CD14-positive monocyte (primary cell): ENCODE results near the gene DNAJC1. TPM values are rescaled to one million over a fixed set of nuclear protein-coding genes. Genes with fewer than 3 reads are reported as not detected.

Source experiments
- DNase-seq, 3 donors: peaks; one replicate each; pipeline ENCODE4 v3.0.0-alpha.2; 2011 to 2022
- H2AFZ ChIP-seq: 2 replicates; pipeline ENCODE4 v1.6.0; 2012; ENCODE audit warnings: mild to moderate bottlenecking, low read depth, low read length, inconsistent platforms; ENCODE audit not compliant: insufficient read depth, poor library complexity, severe bottlenecking
- H3K27ac ChIP-seq, 2 donors: 1 replicate in 1 of 2; 2 replicates in 1 of 2; pipeline ENCODE4 v1.5.1; 2012 to 2013; ENCODE audit warnings: low read length in 2 of 2, control low read depth in 1 of 2, inconsistent platforms in 1 of 2, low read depth in 1 of 2, mild to moderate bottlenecking in 1 of 2
- H3K27me3 ChIP-seq, 2 donors: one replicate each; pipeline versions ENCODE4 v1.6.0 to v1.6.1; 2011 to 2013; ENCODE audit warnings: low read length in 2 of 2; ENCODE audit not compliant: control insufficient read depth in 2 of 2, insufficient read depth in 2 of 2
- H3K36me3 ChIP-seq, 2 donors: replicated peaks in 1 of 2; 1 replicate in 1 of 2; 2 replicates in 1 of 2; pipeline versions ENCODE4 v1.5.1 to v1.6.1; 2012 to 2013; ENCODE audit warnings: low read length in 2 of 2, control low read depth in 1 of 2, inconsistent platforms in 1 of 2, mild to moderate bottlenecking in 1 of 2; ENCODE audit not compliant: insufficient read depth in 2 of 2, control insufficient read depth in 1 of 2
- H3K4me1 ChIP-seq, 2 donors: 1 replicate in 1 of 2; 2 replicates in 1 of 2; pipeline versions ENCODE4 v1.5.1 to v1.6.1; 2012 to 2013; ENCODE audit warnings: low read length in 2 of 2, control low read depth in 1 of 2, inconsistent platforms in 1 of 2, mild to moderate bottlenecking in 1 of 2, moderate library complexity in 1 of 2; ENCODE audit not compliant: insufficient read depth in 2 of 2, control insufficient read depth in 1 of 2
- H3K4me2 ChIP-seq: replicated peaks from 2 replicates; pipeline ENCODE3; 2012; ENCODE audit warnings: low read length, moderate library complexity, mild to moderate bottlenecking; ENCODE audit not compliant: poor library complexity, severe bottlenecking; ENCODE audit errors: extremely low read depth
- H3K4me3 ChIP-seq, 3 experiments: fragments of 200-600 bp in 1 of 3; sonication (generic) in 1 of 3; replicated peaks in 1 of 3; 1 replicate in 2 of 3; 2 replicates in 1 of 3; pipeline ENCODE4 v1.5.1; 2011 to 2013; ENCODE audit warnings: low read length in 3 of 3, mild to moderate bottlenecking in 3 of 3, control low read depth in 2 of 3, low read depth in 2 of 3, inconsistent platforms in 1 of 3, moderate library complexity in 1 of 3
- H3K79me2 ChIP-seq: 2 replicates; pipeline ENCODE4 v1.6.0; 2012; ENCODE audit warnings: mild to moderate bottlenecking, control low read depth, inconsistent platforms, low read length, moderate library complexity; ENCODE audit not compliant: insufficient read depth
- H3K9ac ChIP-seq: 2 replicates; pipeline ENCODE4 v1.6.0; 2017; ENCODE audit warnings: low read length, mild to moderate bottlenecking; ENCODE audit not compliant: insufficient read depth, poor library complexity, severe bottlenecking
- H3K9me3 ChIP-seq, 2 donors: replicated peaks in 1 of 2; 1 replicate in 1 of 2; 2 replicates in 1 of 2; pipeline versions ENCODE4 v1.5.1 to v1.6.1; 2012 to 2013; ENCODE audit warnings: low read length in 2 of 2, control low read depth in 1 of 2; ENCODE audit not compliant: control insufficient read depth in 1 of 2, insufficient read depth in 1 of 2
- H4K20me1 ChIP-seq: 2 replicates; pipeline ENCODE4 v1.6.0; 2012; ENCODE audit warnings: mild to moderate bottlenecking, low read length, control low read depth, moderate library complexity; ENCODE audit not compliant: insufficient read depth
- H3K27ac Mint-ChIP-seq, 7 donors: one replicate each; pipeline ENCODE4 v1.8.0; 2020; ENCODE audit warnings: mild to moderate bottlenecking in 7 of 7, mixed read lengths in 7 of 7, moderate library complexity in 6 of 7, inconsistent platforms in 2 of 7
- H3K27me3 Mint-ChIP-seq, 3 donors: one replicate each; pipeline ENCODE4 v1.8.0; 2021 to 2022; ENCODE audit warnings: low read depth in 3 of 3, mild to moderate bottlenecking in 3 of 3, mixed read lengths in 3 of 3, moderate library complexity in 3 of 3, inconsistent platforms in 1 of 3
- H3K36me3 Mint-ChIP-seq, 2 donors: one replicate each; pipeline ENCODE4 v1.8.0; 2020; ENCODE audit warnings: mixed read lengths in 2 of 2, inconsistent platforms in 1 of 2, mild to moderate bottlenecking in 1 of 2
- H3K4me1 Mint-ChIP-seq: one replicate; pipeline ENCODE4 v1.8.0; 2020; ENCODE audit warnings: mild to moderate bottlenecking, mixed read lengths
- H3K4me3 Mint-ChIP-seq, 2 donors: one replicate each; pipeline ENCODE4 v1.8.0; 2020; ENCODE audit warnings: mild to moderate bottlenecking in 2 of 2, mixed read lengths in 2 of 2, moderate library complexity in 1 of 2
- H3K9me3 Mint-ChIP-seq, 7 donors: one replicate each; pipeline ENCODE4 v1.8.0; 2020 to 2022; ENCODE audit warnings: mixed read lengths in 7 of 7, mild to moderate bottlenecking in 6 of 7, moderate library complexity in 6 of 7, inconsistent platforms in 2 of 7
- CTCF ChIP-seq: fragments of 200-600 bp; IDR thresholded peaks from one replicate; pipeline ENCODE4 v1.8.0; 2022; ENCODE audit warnings: antibody characterized with exemption, mild to moderate bottlenecking
- WGBS: methylation state at CpG from one replicate; pipeline ENCODE4 v1.1.5; 2013; ENCODE audit warnings: missing lambda C conversion rate; ENCODE audit not compliant: insufficient coverage; 5-methylcytosine and 5-hydroxymethylcytosine counted together
- intact Hi-C, 2 donors: fragments of 100-400 bp; cut with micrococcal nuclease; formaldehyde crosslinking; loops; one replicate each; pipeline versions ENCODE4 v1.15.0 to v1.15.1; 2023
- polyA plus RNA-seq, 3 donors: library from polyadenylated mRNA; depleted of rRNA in 1 of 3; unstranded in 2 of 3; stranded (reverse) in 1 of 3; fragments of 300-500 nt in 2 of 3; fragments of >200 nt in 1 of 3; fragmentation: Illumina TruSeq in 2 of 3; gene quantifications; 1 replicate in 2 of 3; 2 replicates in 1 of 3; pipeline ENCODE4 v1.2.3, GENCODE V29; 2012 to 2021

DNAJC1 gene
- polyA plus RNA-seq, 3 donors, result 11.4 to 12.9 (median 12.5) TPM

DNA sequence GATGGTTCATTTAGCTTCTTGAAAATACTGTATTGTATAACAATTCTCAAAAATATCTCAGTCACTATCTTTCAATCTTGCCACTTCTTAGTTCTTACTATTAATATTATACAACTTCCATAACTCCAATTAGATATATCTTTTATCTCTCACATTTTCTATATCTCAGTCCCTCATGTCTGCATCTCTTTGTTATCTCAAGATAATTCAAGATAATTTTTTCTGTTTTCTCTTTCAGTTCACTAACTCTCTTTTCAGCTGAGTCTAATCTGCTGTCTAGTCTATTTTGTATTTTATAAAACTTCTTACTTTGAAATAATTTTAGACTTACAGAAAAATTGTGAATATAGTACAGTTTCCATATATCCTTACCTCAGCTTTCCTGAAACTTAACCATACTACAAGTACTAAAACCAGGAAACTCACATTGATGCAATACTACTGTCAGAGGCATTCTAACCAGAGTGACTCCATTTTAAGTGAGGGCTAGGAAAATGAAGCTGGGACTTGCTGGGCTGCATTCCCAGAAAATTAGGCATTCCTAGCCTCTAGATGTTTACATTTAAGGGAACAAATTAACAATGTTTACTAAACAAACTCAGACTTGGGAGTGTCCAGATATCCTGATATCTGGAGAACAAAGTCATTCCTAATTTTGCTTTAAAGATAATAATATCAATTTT, 38.4 kb downstream of the DNAJC1 start:
- intact Hi-C loops, result no loop called here
- no peak for DNase-seq
- Histone ChIP-seq H3K36me3 (no peaks in the 10 kb centered on the region), H3K27me3 (no peaks in the 10 kb centered on the region), H3K4me1 (no peaks in the 10 kb centered on the region), H3K4me2 (no peak overlapping the region), H3K79me2 (peaks cover 3% of the 10 kb centered on the region), H3K27ac (no peak overlapping the region), H3K4me3 (no peak overlapping the region), H4K20me1 (no peaks in the 10 kb centered on the region), H3K9ac (no peak overlapping the region), H3K9me3 (no peaks in the 10 kb centered on the region), H2AFZ (no peak overlapping the region)
- Mint-ChIP-seq H3K4me3 (no peak overlapping the region), H3K27ac (no peak overlapping the region), H3K9me3 (peaks cover 0 to 3% (median 1%) of the 10 kb centered on the region in 7 donors), H3K4me1 (peaks cover 10% of the 10 kb centered on the region), H3K36me3 (no peaks in the 10 kb centered on the region), H3K27me3 (peaks cover 0 to 4% (median 0%) of the 10 kb centered on the region in 3 donors)
- no peak for TF ChIP-seq CTCF

DNA sequence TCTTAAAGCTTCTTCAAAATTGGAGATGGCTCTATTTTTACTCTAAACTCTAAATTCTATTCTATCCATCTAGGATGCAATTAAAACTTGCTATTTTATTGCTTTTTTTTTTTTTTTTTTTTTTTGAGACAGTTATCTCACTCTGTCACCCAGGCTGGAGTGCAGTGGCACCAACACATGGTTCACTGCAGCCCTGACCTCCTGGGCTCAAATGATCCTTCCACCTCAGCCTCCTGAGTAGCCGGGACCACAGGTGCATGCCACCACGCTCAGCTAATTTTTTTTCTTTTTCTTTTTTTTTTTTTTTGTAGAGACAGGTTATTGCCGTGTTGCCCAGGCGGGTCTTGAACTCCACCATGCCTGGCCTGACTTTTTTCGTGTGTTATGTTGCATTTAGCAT, 41.2 kb downstream of the DNAJC1 start:
- no peaks in the 10 kb centered on the region for H4K20me1 ChIP-seq
- no peak overlapping the region for H3K27ac ChIP-seq
- peaks cover 0 to 2% of the 10 kb centered on the region in 2 donors for H3K36me3 Mint-ChIP-seq
- no peak for DNase-seq
- H3K79me2 ChIP-seq, result peaks cover 17% of the 10 kb centered on the region
- no peak for TF ChIP-seq CTCF
- H3K36me3 ChIP-seq, result no peaks in the 10 kb centered on the region
- no peaks in the 10 kb centered on the region for H3K9me3 ChIP-seq
- no peak overlapping the region for H3K9ac ChIP-seq
- H3K27me3 ChIP-seq, result no peaks in the 10 kb centered on the region
- no peak overlapping the region for H3K4me2 ChIP-seq
- no peak overlapping the region for H3K4me3 ChIP-seq
- no peak overlapping the region for H3K4me3 Mint-ChIP-seq
- H3K27me3 Mint-ChIP-seq, result peaks cover 0 to 4% (median 4%) of the 10 kb centered on the region in 3 donors
- intact Hi-C loops, result no loop called here
- no peaks in the 10 kb centered on the region for H3K4me1 ChIP-seq
- no CpG with 5 or more reads among the region's 5 CpGs for WGBS
- H3K4me1 Mint-ChIP-seq, result peaks cover 10% of the 10 kb centered on the region
- no peak overlapping the region for H2AFZ ChIP-seq
- no peak overlapping the region for H3K27ac Mint-ChIP-seq
- peaks cover 0 to 3% (median 0%) of the 10 kb centered on the region in 7 donors for H3K9me3 Mint-ChIP-seq
